K562 (cell line): Measurements from ENCODE around the gene FSHR. TPM values are rescaled to one million over a fixed set of nuclear protein-coding genes. Genes with fewer than 3 reads are reported as not detected.

ENCODE experiments used
- KAT8 ChIP-seq: fragments of 450-650 bp; IDR thresholded peaks from 2 replicates; pipeline ENCODE4 v1.6.1; 2016; ENCODE audit warnings: low read depth, mild to moderate bottlenecking
- NCOA6 ChIP-seq: fragments of 450-650 bp; IDR thresholded peaks from 2 replicates; pipeline ENCODE4 v1.6.1; 2017; ENCODE audit warnings: mild to moderate bottlenecking
- POLR3A ChIP-seq: IDR thresholded peaks from 2 replicates; pipeline ENCODE4 v1.6.1; 2011; ENCODE audit warnings: borderline replicate concordance, mild to moderate bottlenecking, moderate library complexity; ENCODE audit not compliant: insufficient read length, insufficient read depth; ENCODE audit errors: extremely low read depth
- PRMT5 ChIP-seq: sonication (generic); formaldehyde crosslinking; IDR thresholded peaks from 2 replicates; pipeline ENCODE4 v1.5.0; 2020; ENCODE audit warnings: missing genetic modification reagents
- SETDB1 ChIP-seq: IDR thresholded peaks from one replicate; pipeline ENCODE4 v1.6.1; 2012; ENCODE audit warnings: low read length, control low read depth, inconsistent platforms
- SPI1 ChIP-seq: IDR thresholded peaks from 2 replicates; pipeline ENCODE4 v1.6.1; 2011; ENCODE audit warnings: low read depth, low read length, control low read depth, borderline replicate concordance
- TEAD4 ChIP-seq, 2 experiments: sonication (generic) in 1 of 2; formaldehyde crosslinking in 1 of 2; IDR thresholded peaks; 2 replicates each; pipeline versions ENCODE4 v1.6.1 to v1.8.0; 2012 to 2022; ENCODE audit warnings: borderline replicate concordance in 1 of 2, inconsistent platforms in 1 of 2, low read length in 1 of 2, mild to moderate bottlenecking in 1 of 2, missing genetic modification reagents in 1 of 2
- ZNF561 ChIP-seq: fragments of 450-650 bp; formaldehyde crosslinking; conservative IDR thresholded peaks from 2 replicates; pipeline ENCODE4 v1.4.0; 2020; ENCODE audit warnings: mild to moderate bottlenecking, moderate library complexity
- ZNF75A ChIP-seq: fragments of 450-650 bp; formaldehyde crosslinking; IDR thresholded peaks from 2 replicates; pipeline ENCODE4 v1.4.0; 2020; ENCODE audit warnings: mild to moderate bottlenecking
- polyA plus RNA-seq, 8 experiments: library from polyadenylated mRNA; depleted of rRNA in 4 of 8; stranded (reverse) in 5 of 8; unstranded in 3 of 8; fragments of >200 nt; fragmentation: Nextera tagmentation in 2 of 8; fragmentation: Illumina TruSeq in 1 of 8; extraction: Ambion mirVana in 2 of 8; extraction: Trizol in 1 of 8; gene quantifications; 2 replicates each; pipeline versions ENCODE4 v1.2.1 to v1.2.3, GENCODE V29; 2011 to 2014; ENCODE audit warnings: inconsistent platforms in 1 of 8, missing spikeins in 1 of 8
- total RNA-seq, 7 experiments: library from RNA; depleted of rRNA in 6 of 7; stranded (reverse); fragments of >200 nt in 6 of 7; fragmentation: Illumina TruSeq in 2 of 7; extraction: Trizol in 2 of 7; gene quantifications; 2 replicates each; pipeline versions ENCODE4 v1.2.1 to v1.2.3, GENCODE V29; 2011 to 2021; ENCODE audit warnings: low replicate concordance in 1 of 7
- TF ChIP-seq, protein P1 (sequence below): sonication (generic); formaldehyde crosslinking; IDR thresholded peaks from 2 replicates; pipeline ENCODE4 v1.8.1; 2023; ENCODE audit warnings: missing genetic modification reagents, mild to moderate bottlenecking, borderline replicate concordance
- TF ChIP-seq, protein P2 (sequence below): IDR thresholded peaks from 2 replicates; pipeline ENCODE4 v1.6.1; 2011; ENCODE audit warnings: borderline replicate concordance, low read depth, mild to moderate bottlenecking, moderate library complexity, low read length; ENCODE audit not compliant: insufficient read depth, poor library complexity, severe bottlenecking

Gene FSHR
- total and polyA plus RNA-seq, 9 of the 15 experiments (the other 6 are each of a cell fraction or from before 2014, with no cell fraction given) = not detected

DNA sequence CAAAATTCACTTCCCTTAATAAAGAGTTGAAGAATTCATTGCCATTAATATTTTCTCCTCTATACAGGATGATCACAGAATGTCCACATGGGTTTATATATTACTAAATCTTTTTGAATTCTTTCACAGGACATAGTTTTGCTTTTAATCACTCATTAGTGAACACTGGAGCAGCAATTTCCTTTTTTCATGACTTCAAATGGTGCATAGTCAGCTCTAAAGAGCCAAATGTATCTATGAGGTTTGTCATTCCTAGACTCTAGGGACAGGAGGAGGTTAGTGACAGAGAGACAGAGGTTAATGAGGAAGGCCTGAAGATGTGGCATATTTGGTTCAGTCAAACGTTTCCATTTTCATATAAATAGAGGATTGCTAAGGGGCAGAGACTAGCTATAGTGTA lies 111.8 kb downstream of the FSHR start (continued):
- TF ChIP-seq POLR3A (no peak), ZNF561 (CRISPR knock-in tag) (no peak), KAT8 (no peak), NCOA6 (no peak), SETDB1 (no peak), TEAD4 (IDR thresholded peaks at IDR 0.05; ENCODE audit: low read length) (no peak), TEAD4 (CRISPR knock-in tag; IDR thresholded peaks at IDR 0.05; ENCODE audit: borderline replicate concordance) (no peak), ZNF75A (CRISPR knock-in tag) (no peak), PRMT5 (CRISPR knock-in tag) (no peak), SPI1 (no peak)
- TF ChIP-seq, protein P1, sequence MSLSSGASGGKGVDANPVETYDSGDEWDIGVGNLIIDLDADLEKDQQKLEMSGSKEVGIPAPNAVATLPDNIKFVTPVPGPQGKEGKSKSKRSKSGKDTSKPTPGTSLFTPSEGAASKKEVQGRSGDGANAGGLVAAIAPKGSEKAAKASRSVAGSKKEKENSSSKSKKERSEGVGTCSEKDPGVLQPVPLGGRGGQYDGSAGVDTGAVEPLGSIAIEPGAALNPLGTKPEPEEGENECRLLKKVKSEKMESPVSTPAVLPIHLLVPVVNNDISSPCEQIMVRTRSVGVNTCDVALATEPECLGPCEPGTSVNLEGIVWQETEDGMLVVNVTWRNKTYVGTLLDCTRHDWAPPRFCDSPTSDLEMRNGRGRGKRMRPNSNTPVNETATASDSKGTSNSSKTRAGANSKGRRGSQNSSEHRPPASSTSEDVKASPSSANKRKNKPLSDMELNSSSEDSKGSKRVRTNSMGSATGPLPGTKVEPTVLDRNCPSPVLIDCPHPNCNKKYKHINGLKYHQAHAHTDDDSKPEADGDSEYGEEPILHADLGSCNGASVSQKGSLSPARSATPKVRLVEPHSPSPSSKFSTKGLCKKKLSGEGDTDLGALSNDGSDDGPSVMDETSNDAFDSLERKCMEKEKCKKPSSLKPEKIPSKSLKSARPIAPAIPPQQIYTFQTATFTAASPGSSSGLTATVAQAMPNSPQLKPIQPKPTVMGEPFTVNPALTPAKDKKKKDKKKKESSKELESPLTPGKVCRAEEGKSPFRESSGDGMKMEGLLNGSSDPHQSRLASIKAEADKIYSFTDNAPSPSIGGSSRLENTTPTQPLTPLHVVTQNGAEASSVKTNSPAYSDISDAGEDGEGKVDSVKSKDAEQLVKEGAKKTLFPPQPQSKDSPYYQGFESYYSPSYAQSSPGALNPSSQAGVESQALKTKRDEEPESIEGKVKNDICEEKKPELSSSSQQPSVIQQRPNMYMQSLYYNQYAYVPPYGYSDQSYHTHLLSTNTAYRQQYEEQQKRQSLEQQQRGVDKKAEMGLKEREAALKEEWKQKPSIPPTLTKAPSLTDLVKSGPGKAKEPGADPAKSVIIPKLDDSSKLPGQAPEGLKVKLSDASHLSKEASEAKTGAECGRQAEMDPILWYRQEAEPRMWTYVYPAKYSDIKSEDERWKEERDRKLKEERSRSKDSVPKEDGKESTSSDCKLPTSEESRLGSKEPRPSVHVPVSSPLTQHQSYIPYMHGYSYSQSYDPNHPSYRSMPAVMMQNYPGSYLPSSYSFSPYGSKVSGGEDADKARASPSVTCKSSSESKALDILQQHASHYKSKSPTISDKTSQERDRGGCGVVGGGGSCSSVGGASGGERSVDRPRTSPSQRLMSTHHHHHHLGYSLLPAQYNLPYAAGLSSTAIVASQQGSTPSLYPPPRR (CRISPR knock-in tag) = no peak
- TF ChIP-seq, protein P2, sequence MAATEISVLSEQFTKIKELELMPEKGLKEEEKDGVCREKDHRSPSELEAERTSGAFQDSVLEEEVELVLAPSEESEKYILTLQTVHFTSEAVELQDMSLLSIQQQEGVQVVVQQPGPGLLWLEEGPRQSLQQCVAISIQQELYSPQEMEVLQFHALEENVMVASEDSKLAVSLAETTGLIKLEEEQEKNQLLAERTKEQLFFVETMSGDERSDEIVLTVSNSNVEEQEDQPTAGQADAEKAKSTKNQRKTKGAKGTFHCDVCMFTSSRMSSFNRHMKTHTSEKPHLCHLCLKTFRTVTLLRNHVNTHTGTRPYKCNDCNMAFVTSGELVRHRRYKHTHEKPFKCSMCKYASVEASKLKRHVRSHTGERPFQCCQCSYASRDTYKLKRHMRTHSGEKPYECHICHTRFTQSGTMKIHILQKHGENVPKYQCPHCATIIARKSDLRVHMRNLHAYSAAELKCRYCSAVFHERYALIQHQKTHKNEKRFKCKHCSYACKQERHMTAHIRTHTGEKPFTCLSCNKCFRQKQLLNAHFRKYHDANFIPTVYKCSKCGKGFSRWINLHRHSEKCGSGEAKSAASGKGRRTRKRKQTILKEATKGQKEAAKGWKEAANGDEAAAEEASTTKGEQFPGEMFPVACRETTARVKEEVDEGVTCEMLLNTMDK = no peak
